NOMO-1 treated with DMSO at 0.1 percent for 48 hours (cell line): ENCODE data around the gene CD79A.

ENCODE experiments used
- DNase-seq: peaks from one replicate; lab custom pipeline; 2025; ENCODE audit not compliant: unreplicated experiment; lab: John Stamatoyannopoulos, UW

The CD79A gene

GRCh38 chr19:41883463-41883820 lies 6.4 kb downstream of the CD79A start:
- no peak for DNase-seq

- DNase-seq = peak; percentile 98
Observed at GRCh38 chr19:41883821-41884733, 7.0 kb downstream of the CD79A start.

GRCh38 chr19:41886761-41887710 lies 10.0 kb downstream of the CD79A start:
- DNase-seq = no peak

- no peak for DNase-seq
Observed at GRCh38 chr19:41887711-41888382, 10.8 kb downstream of the CD79A start.

- DNase-seq = no peak
Observed at GRCh38 chr19:41888926-41889325, 11.8 kb downstream of the CD79A start.

- no peak for DNase-seq
Observed at GRCh38 chr19:41889896-41890295, 12.8 kb downstream of the CD79A start.

GRCh38 chr19:41890936-41891335 lies 13.9 kb downstream of the CD79A start:
- no peak for DNase-seq

- no peak for DNase-seq
Observed at GRCh38 chr19:41892173-41892902, 15.3 kb downstream of the CD79A start.

- peak; percentile 12 for DNase-seq
Observed at GRCh38 chr19:41893899-41894298, 16.8 kb downstream of the CD79A start.

GRCh38 chr19:41894350-41894749 lies 17.3 kb downstream of the CD79A start:
- DNase-seq = no peak

- no peak for DNase-seq
Observed at GRCh38 chr19:41895745-41896580, 18.9 kb downstream of the CD79A start.

GRCh38 chr19:41896581-41896942 lies 19.5 kb downstream of the CD79A start:
- no peak for DNase-seq

- no peak for DNase-seq
Observed at GRCh38 chr19:41897181-41897580, 20.1 kb downstream of the CD79A start.

- DNase-seq = no peak
Observed at GRCh38 chr19:41897820-41898219, 20.7 kb downstream of the CD79A start.

- no peak for DNase-seq
Observed at GRCh38 chr19:41898235-41898634, 21.2 kb downstream of the CD79A start.

- DNase-seq = no peak
Observed at GRCh38 chr19:41901707-41902360, 24.8 kb downstream of the CD79A start.

- no peak for DNase-seq
Observed at GRCh38 chr19:41902594-41902993, 25.5 kb downstream of the CD79A start.

- DNase-seq = no peak
Observed at GRCh38 chr19:41903193-41903953, 26.3 kb downstream of the CD79A start.
